Activated CD4-positive, CD25-positive, alpha-beta regulatory T cell treated with anti-CD3 and anti-CD28 coated beads, Interleukin-2, amount 50 U/mL, for 72 hours (primary cell): Measurements from ENCODE around the gene SLFN13.
A peak's percentile ranks its signal among the peaks of the same experiment; 100 is the strongest.
"Not testable (repeated sequence)": the region's sequence is repeated elsewhere in the genome, so short reads cannot be mapped to it uniquely, and the experiment has no call there.

Source experiments
- DNase-seq: peaks from one replicate; pipeline ENCODE4 v3.0.0; 2021

Gene SLFN13

GRCh38 chr17:35432176-35433074, 16.1 kb downstream of the SLFN13 start, which contains the start of gene SLFN12:
Gene SLFN12 (minus strand): TSS chr17:35432500. CDS start chr17:35423028, 9,472 bp downstream.
- peak; percentile 31 for DNase-seq

GRCh38 chr17:35429702-35430101, 18.9 kb downstream of the SLFN13 start:
- no peak for DNase-seq

GRCh38 chr17:35428229-35428628, 20.3 kb downstream of the SLFN13 start:
- no peak for DNase-seq

GRCh38 chr17:35423761-35424160, 24.8 kb downstream of the SLFN13 start:
- no peak for DNase-seq

- DNase-seq = not testable (repeated sequence)
Measured at GRCh38 chr17:35421069-35421468, 27.5 kb downstream of the SLFN13 start.

- DNase-seq = no peak
Measured at GRCh38 chr17:35416659-35417058, 31.9 kb downstream of the SLFN13 start.

- not testable (repeated sequence) for DNase-seq
Measured at GRCh38 chr17:35414707-35415106, 33.9 kb downstream of the SLFN13 start.

- no peak for DNase-seq
Measured at GRCh38 chr17:35414247-35414646, 34.3 kb downstream of the SLFN13 start.

- no peak for DNase-seq
Measured at GRCh38 chr17:35407531-35407930, 41.0 kb downstream of the SLFN13 start.

- no peak for DNase-seq
Measured at GRCh38 chr17:35406568-35406967, 42.0 kb downstream of the SLFN13 start.

GRCh38 chr17:35404360-35404759, 44.2 kb downstream of the SLFN13 start:
- no peak for DNase-seq

- DNase-seq = not testable (repeated sequence)
Measured at GRCh38 chr17:35393783-35394182, 54.8 kb downstream of the SLFN13 start.

GRCh38 chr17:35390663-35391062, 57.9 kb downstream of the SLFN13 start:
- no peak for DNase-seq

GRCh38 chr17:35390156-35390555, 58.4 kb downstream of the SLFN13 start:
- DNase-seq = no peak

- DNase-seq = no peak
Measured at GRCh38 chr17:35387496-35387895, 61.1 kb downstream of the SLFN13 start.
